Lower leg skin (tissue), 3 donors: ENCODE results near the gene KRTAP5-4.
"Not testable (repeated sequence)": the region's sequence is repeated elsewhere in the genome, so short reads cannot be mapped to it uniquely, and the experiment has no call there.

Experiments
- POLR2A ChIP-seq, 2 donors: fragments of 450-650 bp; IDR thresholded peaks; one replicate each; pipeline ENCODE4 v1.6.1; 2016 to 2017; ENCODE audit warnings: antibody characterized with exemption in 2 of 2, mild to moderate bottlenecking in 1 of 2, moderate library complexity in 1 of 2
- TF ChIP-seq, protein P1 (sequence below), 3 donors: fragments of 450-650 bp; IDR thresholded peaks; one replicate each; pipeline ENCODE4 v1.5.1; 2016; ENCODE audit warnings: antibody characterized with exemption in 3 of 3, mild to moderate bottlenecking in 3 of 3, moderate library complexity in 2 of 3

- TF ChIP-seq, protein P1, sequence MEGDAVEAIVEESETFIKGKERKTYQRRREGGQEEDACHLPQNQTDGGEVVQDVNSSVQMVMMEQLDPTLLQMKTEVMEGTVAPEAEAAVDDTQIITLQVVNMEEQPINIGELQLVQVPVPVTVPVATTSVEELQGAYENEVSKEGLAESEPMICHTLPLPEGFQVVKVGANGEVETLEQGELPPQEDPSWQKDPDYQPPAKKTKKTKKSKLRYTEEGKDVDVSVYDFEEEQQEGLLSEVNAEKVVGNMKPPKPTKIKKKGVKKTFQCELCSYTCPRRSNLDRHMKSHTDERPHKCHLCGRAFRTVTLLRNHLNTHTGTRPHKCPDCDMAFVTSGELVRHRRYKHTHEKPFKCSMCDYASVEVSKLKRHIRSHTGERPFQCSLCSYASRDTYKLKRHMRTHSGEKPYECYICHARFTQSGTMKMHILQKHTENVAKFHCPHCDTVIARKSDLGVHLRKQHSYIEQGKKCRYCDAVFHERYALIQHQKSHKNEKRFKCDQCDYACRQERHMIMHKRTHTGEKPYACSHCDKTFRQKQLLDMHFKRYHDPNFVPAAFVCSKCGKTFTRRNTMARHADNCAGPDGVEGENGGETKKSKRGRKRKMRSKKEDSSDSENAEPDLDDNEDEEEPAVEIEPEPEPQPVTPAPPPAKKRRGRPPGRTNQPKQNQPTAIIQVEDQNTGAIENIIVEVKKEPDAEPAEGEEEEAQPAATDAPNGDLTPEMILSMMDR (IDR thresholded peaks at IDR 0.05) = not testable (repeated sequence)
- TF ChIP-seq POLR2A (IDR thresholded peaks at IDR 0.05) = not testable (repeated sequence)
Observed at GRCh38 chr11:1596576-1597121, 25.3 kb downstream of the KRTAP5-4 start.
